Measurements from ENCODE around the gene DIAPH2.
"Not testable (repeated sequence)": the region's sequence is repeated elsewhere in the genome, so short reads cannot be mapped to it uniquely, and the experiment has no call there.

DIAPH2 gene

DNA sequence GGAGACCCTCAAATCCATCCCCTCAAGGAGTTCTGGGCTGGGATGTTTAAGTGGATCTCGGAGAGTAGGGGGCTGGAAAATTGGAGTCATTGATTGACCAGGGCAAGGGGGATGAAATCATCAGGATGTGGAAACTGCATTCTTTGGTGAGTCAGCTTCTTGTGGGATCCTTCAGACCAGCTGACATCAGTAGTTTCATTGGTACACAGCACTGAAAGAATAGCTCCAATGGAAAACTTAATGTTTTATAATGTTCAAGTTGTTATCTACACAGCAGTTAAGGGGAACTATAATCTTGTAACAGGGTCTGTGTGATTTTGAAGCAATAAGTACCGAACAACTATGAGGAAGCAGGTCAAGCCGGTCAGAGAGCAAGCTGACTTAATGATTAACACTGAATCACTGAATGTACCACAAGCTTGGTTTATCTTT, 705.1 kb downstream of the DIAPH2 start:
- no peak for DNase-seq
- peak; percentile 19 for ATAC-seq

DNA sequence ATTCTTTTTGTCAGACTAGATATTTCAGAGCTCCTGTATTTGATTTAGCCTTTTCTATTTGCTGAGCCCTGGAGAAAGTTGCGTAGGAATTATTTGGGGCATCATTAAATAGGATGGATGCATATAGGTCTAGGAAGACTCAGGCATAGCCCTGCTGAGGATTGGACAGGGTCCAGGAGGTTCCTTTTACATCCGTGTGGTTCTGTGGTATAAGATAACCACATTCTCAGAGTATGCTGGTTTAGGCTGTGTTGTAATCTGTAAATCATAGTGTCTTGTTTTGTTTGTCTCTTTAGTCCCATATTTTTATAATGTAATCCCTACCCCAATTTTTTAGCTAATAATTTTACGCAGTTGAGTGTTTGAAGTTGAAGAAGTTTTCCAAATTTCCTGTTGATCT, 712.7 kb downstream of the DIAPH2 start:
- ATAC-seq (no peak), DNase-seq (no peak)

DNA sequence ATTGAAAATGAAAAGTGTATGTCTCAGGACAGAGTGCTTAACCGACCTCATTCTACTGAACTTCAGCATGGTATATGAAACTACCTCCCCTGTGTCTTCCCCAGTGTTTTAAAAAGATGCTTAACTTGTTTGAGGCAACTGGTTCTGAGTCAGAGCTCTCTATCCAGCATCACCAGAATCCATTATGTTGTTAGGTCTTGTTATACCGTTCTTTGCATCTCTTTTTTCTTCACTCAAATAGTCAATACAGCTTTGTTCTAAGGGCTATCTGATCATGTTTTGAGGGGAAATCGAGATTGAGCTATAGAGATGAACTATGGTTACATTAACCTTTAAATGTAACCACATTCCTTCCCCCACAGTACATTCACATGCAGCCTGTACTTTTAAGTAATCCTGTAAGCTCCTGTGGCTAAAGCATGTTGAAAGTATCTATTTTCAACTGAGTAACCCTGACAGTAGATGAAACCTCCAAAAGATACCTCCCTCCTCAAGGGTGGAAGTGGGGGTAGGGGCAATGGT, 713.4 kb downstream of the DIAPH2 start:
- ATAC-seq (peak; percentile 82), DNase-seq (peak; percentile 10)

DNA sequence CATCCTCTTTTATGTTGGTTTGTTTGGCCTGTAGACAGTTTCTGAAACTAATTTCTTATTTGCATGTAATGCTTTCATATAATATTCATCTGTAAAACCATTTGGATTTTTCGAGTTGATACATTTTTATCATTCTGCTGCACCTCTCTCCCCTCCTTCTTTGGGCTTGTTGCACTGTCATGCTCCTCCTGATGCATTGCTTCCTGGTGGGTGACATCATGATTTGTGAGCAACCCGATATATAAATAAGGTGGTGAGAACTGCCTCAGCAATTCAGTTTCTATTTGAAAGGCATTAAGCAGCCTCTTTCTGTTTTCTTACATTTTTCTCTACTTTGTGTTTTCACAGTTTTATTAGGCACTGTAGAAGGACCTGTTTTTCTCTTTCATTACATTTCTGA, 714.8 kb downstream of the DIAPH2 start:
- no peak for DNase-seq
- no peak for ATAC-seq

DNA sequence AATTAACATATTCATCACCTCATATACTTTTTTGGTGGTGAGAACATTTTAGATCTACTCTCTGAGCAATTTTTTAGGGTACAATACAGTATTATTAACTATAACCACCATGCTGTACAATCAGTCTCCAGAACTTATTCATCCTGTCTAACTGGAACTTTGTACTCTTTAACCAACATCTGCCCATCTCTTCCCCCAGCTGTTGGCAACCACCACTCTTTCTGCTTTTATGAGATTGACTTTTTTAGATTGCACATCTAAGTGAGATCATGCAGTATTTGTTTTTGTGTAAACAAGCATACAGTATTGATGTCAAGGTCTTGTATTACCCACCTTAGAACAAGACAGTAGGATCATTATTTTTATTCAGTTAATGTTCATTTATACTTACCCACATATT, 715.9 kb downstream of the DIAPH2 start:
- ATAC-seq: no peak
- DNase-seq: no peak

DNA sequence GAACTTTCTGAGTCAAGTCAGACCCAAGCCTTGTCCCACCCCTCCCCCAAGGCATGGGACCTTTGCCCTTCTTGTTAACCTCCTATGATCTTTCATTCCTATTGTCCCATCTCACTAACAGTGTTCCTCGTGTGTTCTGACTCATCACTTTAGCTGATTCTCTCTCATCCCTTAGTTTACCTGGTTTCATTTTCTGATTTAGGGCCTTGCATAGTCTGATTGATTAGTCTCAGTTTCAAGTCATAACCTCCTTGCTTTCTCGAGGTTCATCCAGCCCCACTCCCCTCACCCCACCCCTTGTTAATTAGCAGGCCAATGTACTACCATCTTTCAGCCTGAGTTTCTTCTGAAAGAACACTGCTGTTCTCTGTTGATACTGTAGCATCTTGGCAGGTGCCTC, 716.5 kb downstream of the DIAPH2 start:
- no peak for ATAC-seq
- DNase-seq: no peak

DNA sequence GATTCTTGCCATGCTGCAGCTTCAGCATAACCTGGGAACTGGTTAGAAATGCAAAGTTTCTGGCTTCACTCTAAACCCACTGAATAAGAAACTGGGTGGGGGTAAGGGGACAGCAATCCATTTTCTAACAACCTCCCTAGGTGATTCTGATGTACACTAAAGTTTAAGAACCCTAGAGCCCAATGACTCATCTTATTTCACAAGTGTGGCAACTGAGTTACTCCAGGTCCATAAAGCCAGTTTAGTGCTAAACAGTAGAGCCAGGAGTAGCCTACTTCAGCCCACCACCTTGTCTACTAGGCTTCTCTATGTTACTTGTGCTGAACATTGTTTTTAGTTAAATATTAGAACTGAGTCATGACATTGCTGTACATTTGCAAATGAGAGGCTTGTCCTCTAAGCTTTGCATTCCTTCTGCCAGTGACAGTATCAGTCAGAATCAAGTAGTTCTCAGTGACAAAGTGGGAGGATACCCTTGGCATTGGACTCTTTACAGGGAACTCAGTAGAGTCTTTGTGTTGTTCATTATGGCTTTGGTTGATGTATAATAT, 717.0 kb downstream of the DIAPH2 start:
- ATAC-seq: no peak
- no peak for DNase-seq

DNA sequence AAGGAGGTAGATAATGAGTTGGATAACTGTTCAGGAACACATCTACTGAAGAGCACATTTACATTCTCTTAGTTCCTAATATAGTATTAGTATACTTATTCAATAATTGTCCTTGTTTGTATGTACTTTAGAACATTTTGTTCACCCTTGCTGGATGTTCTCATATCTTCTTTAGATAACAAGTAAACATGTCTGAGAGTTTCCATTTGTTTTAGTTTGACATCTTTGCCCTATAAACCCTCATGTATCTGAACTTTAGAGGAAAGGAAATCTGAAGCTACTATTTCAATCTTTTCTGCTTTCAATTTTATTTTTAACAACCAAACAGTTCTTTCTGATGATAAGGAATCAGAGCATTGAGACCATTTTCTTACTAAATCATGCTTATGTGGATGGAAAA, 717.7 kb downstream of the DIAPH2 start:
- DNase-seq (no peak), ATAC-seq (no peak)

DNA sequence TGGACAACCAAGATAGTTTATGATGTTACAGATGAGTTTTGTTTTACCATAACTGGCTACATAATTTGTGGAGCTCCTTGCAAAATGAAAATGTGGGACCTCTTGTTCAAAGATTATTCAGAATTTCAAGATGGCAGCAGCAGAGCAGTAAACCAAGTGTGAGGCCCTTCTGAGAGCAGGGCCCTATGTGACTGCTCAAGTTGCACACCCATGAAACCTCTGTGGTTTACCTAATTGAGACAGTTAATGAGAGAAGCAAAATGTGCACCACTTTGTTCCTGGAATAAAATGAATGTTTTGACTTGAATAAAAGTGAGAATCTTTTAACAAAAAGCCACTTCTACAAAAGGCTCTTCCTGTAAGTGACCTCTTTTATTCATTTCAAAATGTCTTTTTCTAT, 718.3 kb downstream of the DIAPH2 start:
- no peak for DNase-seq
- ATAC-seq: no peak

DNA sequence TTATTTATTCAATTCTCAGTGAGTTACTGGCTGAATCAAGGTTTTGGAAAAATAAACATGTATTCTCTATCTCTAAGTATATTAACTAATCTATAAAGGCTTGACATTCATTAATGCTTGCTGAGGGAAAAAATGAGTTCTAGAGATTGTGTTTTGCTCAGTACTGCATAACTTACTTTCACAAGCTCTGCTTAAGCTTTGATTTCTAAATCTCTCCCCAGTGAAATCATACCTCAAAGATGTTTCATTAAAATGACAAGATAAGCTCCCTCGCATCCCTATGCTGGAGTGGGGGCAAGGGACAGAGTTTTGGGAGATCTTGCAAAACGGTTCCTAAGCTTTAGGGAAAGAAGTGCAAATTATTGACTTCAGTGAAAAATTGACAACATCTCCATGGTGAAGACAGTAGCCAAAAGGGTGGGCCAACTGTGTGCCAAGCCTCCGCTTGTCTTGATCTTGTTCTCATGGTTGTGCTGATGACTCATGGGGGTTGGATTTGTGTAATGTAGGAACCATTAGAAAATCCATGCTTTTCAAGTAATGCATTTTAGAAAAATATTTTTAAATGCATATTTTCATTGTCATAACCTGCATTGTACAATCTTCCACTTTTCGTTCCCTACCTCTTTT, 720.5 kb downstream of the DIAPH2 start:
- ATAC-seq (no peak), DNase-seq (no peak)

DNA sequence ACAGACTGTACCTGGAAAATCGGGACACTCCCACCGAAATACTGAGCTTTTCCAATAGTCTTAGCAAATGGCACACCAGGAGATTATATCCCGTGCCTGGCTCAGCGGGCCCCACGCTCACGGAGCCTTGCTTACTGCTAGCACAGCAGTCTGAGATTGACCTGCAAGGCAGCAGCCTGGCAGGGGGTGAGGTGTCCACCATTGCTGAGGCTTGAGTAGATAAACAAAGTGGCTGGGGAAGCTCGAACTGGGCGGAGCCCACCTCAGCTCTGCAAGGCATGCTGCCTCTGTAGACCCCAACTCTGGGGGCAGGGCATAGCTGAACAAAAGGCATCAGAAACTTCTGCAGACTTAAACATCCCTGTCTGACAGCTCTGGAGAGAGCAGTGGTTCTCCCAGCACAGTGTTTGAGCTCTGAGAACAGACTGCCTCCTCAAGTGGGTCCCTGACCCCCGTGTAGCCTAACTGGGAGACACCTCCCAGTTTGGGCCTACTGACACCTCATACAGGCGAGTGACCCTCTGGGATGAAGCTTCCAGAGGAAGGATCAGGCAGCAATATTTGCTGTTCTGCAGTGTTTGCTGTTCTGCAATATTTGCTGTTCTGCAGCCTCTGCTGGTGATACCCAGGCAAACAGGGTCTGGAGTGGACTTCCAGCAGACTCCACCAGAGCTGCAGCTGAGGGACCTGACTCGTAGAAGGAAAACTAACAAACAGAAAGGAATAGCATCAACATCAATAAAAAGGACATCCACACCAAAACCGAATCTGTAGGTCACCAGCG, 725.2 kb downstream of the DIAPH2 start:
- ATAC-seq, DNase-seq: not testable (repeated sequence)

DNA sequence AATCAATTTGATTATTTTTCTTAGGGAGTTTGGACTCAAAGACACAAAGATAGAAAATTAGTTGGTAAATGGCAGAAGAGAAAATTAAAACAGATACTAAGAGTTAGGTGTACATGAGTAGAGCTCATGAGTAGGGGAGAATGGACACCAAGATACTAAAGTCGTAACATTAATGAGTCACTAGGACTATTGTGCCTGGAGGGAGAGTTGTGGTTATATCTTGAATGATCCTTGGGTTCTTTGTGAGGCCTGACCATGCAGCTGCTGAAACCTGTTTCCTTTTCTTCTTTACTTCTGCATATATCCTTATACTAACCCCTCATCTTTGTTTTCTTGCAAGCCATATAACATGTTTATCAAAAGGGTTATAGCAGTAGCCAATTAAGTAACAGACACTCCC, 731.8 kb downstream of the DIAPH2 start:
- DNase-seq (no peak), ATAC-seq (no peak)

DNA sequence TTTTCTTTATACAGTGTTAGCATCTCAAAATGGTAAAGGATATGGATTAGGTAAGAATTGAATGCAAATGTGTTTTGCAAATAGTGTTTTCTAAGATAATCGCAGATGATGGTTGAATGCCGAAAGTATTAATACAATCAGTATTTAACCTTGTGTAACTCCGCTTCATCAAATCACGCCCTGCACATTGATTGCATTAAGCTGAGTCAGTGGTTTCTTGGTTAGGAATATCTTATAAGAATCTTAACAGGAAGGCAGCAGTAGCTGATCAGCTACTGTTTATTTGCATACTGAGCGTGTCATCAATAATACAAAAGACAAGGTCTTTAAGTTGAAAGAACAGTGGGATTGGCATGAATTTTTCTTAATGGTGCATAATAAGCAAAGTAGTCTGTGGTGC, 744.5 kb downstream of the DIAPH2 start:
- DNase-seq: no peak
- ATAC-seq: no peak

DNA sequence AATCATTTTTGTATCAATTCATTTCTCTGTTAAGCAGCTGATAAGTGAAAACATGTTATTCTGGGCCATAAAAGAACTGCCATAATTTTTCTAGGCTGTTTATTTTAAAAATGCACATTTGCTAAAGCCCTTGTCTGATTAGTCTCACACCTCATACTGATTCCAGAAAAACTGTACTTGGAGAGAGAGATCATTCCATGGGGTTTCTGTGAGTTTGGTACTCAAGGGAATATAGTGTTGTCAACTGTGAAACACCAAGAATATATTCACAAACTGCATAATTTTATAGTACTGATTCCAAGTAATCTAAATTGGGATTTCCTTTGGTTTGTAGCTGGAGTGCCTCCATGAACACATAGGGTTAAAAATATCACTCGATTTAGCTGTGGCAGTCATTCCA, 746.6 kb downstream of the DIAPH2 start:
- DNase-seq: no peak
- no peak for ATAC-seq

DNA sequence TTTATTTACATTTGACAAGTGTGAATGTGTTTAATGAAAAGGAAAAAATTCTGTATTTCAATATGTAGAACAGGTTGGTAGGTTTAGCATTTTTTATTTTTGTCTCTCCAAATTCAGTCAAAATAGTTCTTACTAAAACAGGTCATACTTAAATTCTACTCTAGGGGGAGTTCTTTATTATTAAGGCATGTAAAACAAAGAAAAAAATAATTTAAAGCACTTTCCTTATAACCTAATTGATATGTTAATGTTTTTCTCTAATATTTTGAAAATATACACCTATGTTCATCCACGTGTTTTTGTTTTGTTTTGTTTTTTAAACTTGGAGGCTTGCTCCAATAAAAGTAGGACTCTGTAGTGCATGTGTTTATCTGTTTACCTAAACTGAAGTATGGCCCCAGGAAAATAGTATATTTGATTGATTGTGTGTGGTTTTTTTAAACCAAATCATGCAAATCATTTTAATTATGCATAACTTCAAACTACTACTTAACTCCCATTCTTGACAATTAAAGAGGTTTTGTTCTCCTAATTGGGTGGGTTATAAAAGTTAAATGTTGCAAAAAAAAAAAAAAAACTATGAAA, 761.7 kb downstream of the DIAPH2 start:
- no peak for DNase-seq
- ATAC-seq: no peak

DNA sequence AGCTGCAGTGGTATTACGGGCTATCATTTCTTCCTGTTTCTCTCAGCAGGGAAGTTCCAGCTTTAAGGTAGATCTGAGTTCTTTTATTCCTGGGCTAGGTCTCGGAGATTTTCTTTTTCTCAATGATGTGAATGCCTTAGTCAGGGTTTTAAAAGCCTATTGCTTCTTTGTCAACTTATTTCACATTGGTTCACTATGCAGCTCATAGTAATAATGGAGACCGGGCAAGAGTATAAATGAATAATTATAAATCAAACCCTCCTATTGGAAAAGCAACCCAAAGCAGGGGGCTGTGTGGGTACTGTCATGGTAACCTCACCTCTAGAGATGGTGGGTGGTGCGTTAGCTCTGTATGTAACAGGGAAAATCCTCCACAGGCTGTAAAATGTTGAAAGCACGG, 762.7 kb downstream of the DIAPH2 start:
- no peak for ATAC-seq
- DNase-seq: no peak

DNA sequence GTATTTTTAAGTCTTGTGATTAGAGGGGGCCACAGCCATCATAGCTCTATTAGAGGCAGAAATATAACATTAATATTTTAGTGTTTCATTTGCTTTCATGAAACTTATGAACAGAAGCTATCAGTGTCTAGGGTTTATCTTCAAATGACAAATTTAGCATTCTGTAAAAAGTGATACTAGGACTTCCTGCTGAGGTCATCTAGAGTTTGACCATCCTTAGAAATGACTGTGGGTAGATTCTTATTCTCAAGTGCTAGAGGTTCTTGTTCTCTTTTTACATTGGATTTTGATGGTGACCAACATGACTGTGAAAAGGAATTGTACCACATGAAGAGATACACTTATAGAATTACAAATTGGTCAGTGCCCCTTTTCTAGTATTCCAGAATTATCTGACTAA, 767.6 kb downstream of the DIAPH2 start:
- ATAC-seq (no peak), DNase-seq (no peak)

DNA sequence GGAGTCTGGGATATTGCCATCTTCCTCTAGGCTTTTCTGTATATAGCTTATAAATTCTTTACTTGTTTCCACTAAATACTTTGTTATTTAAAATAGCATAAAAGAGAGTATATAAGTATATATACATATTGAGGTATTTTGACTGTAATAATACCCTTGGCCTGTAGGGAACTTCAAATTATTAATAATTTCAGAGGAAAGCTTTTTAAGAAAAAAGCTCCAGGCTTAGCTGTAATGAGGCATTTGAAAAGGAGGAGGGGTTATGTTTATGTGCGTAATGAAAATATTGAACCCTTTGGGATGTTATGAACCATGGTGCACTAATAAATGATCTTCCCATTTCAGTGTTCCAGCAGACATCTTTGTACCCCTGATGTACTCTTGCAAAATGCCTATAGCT, 777.1 kb downstream of the DIAPH2 start:
- DNase-seq (no peak), ATAC-seq (no peak)

DNA sequence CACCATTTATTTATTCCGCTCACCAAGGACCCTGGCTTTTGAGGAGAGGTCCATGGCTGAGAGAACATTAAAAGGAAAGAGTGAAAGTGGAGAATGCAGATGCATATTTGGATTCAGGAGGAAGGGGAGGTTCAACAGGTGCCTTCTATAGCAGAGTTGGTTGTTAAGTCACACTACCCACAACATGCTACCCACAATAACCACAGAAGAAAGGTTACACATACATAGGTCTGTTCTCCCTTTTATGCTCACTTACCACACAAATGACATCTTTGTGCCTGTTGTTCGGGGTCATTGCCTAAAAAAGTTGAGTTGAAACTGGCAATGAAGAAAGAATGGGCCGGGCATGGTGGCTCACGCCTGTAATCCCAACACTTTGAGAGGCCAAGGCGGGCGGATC, 786.4 kb downstream of the DIAPH2 start:
- DNase-seq: no peak
- peak; percentile 32 for ATAC-seq

DNA sequence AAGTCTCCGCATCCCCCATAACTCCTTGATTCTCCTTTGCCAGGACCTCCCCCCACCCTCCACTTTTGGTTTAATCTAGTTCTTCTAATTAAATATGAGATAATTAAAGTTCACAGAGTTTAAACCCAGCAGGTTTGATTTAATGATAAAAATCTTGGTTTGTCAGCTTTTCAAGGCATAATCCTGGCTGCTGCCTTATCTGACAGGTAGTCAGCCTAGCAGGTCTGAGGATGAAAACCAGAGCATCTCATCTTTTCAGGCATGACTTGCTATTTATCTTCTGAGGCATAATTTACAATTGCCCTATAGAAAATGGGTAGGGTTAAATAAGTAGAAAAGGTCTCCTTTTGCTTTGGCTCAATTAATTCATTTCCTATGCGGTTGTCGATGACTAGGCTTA, 790.3 kb downstream of the DIAPH2 start:
- no peak for ATAC-seq
- DNase-seq: no peak

DNA sequence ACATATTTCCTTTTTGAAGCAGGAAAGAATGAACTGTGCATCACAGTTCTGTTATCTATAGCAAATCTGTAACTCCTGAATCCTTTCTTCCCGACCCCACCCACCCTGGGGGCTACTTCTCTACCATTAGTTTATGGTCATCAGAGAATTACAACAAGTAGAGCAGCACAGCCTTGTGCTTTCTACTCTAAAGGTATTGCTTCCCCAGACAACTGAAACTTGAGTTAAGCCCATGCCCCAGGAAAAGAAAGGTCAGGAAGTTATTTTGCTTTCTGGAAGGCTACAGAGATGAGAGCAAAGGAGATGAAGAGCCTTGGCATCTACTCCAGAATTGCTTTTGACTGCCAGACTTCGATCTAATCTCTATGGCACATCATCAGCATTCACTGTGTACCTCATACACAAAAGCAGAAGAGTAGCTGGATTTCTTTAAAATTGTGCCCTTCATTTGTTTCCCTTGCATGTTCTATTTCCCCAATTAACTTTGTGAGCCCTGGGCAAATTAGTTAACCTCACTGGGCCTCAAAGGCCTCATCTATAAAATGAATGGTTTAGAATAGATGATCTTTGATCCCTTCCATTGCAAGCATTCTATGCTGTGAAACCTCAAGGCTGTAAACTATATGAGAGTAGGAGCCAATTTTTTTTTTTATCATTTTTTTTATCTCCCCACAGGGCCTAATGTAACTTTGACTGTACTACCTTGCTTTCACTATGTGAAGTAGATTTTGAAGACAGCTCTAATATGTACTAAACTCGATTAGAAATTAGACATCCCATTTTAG, 794.7 kb downstream of the DIAPH2 start:
- no peak for ATAC-seq

DNA sequence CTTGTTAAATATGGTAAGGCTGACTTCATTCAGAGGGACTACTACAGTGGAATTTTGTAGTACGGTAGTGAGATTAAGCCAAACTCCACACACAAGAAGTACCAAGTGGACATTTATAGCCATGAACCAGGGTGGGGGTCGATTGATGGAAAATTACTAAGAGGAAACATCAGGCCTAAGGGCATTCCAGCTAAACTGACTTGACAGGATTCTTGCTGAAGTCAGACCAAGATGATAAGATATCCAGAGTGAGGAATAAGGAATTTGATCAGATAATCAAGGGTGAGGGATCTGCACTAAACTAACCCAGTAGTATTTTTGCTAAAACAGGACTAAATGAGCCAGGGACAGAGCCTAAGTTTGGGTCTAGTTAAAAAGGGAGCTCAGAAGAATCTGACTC, 796.6 kb downstream of the DIAPH2 start:
- DNase-seq (no peak), ATAC-seq (no peak)

More for the DNA sequence above, 794.7 kb downstream of the DIAPH2 start:
- DNase-seq: no peak

Measured in stimulated activated naive CD8-positive, alpha-beta T cell treated with anti-CD3 and anti-CD28 coated beads, Interleukin-15, Interleukin-2, amounts not matched to agents 100 U/mL and 50 U/mL, for 24 hours (primary cell).